Mesodermal cell (in vitro differentiated cells): ENCODE results near the gene RFX4.
A peak's percentile ranks its signal among the peaks of the same experiment; 100 is the strongest.
"Not testable (repeated sequence)": the region's sequence is repeated elsewhere in the genome, so short reads cannot be mapped to it uniquely, and the experiment has no call there.

ENCODE experiments used
- H3K27ac ChIP-seq: 2 replicates; pipeline ENCODE4 v1.7.0; 2013; ENCODE audit warnings: mild to moderate bottlenecking, low read depth, low read length, moderate library complexity; ENCODE audit not compliant: severe bottlenecking
- H3K36me3 ChIP-seq: 2 replicates; pipeline ENCODE4 v1.7.1; 2013; ENCODE audit warnings: mild to moderate bottlenecking, low read length, moderate library complexity; ENCODE audit not compliant: control insufficient read depth, insufficient read depth
- H3K4me1 ChIP-seq: one replicate; pipeline ENCODE4 v1.7.1; 2013; ENCODE audit warnings: mild to moderate bottlenecking, low read length; ENCODE audit not compliant: insufficient read depth, control insufficient read depth, poor library complexity, severe bottlenecking
- H3K4me3 ChIP-seq: 2 replicates; pipeline ENCODE4 v1.7.0; 2013; ENCODE audit warnings: low read length, control low read depth, mild to moderate bottlenecking; ENCODE audit not compliant: insufficient read depth, poor library complexity, severe bottlenecking; ENCODE audit errors: extremely low read depth
- H3K9me3 ChIP-seq: 2 replicates; pipeline ENCODE4 v1.7.1; 2013; ENCODE audit warnings: mild to moderate bottlenecking, low read length, moderate library complexity; ENCODE audit not compliant: control insufficient read depth
- WGBS, 2 experiments: methylation state at CpG; one replicate each; pipeline ENCODE4 v1.1.5; 2013; ENCODE audit warnings: missing lambda C conversion rate in 2 of 2; ENCODE audit not compliant: insufficient coverage in 2 of 2; 5-methylcytosine and 5-hydroxymethylcytosine counted together

The RFX4 gene

GRCh38 chr12:106726603-106727202 lies 143.9 kb downstream of the RFX4 start:
- WGBS, 2 experiments = 92 to 100% methylated on average over 3 of the region's 5 CpGs
- not testable (repeated sequence) for H3K4me1 ChIP-seq, H3K27ac ChIP-seq, H3K9me3 ChIP-seq, H3K4me3 ChIP-seq, H3K36me3 ChIP-seq

DNA sequence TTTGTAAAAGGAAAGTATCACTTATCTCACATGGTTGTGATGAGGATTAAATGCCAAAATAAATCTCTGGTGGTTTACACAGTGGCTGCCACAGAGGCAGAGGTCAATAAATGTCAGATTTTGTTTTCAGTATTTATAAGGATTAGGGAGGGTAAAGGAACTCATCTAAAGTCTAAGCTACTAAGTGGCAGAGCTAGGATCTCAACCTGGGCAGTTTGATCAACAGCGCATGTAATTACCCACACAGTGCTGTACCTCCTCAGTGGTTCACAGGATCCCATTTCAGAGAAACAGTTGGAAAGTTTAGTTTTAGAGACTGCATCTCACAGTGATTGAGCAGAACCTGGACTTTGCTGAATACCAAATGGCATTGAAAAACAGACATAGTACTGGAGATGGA lies 146.8 kb downstream of the RFX4 start:
- Histone ChIP-seq H3K27ac (no peak overlapping the region), H3K4me1 (no peaks in the 10 kb centered on the region), H3K9me3 (no peaks in the 10 kb centered on the region), H3K36me3 (no peaks in the 10 kb centered on the region), H3K4me3 (no peak overlapping the region)
- WGBS, 2 experiments = 86 to 89% methylated on average over 1 of the region's 1 CpG

DNA sequence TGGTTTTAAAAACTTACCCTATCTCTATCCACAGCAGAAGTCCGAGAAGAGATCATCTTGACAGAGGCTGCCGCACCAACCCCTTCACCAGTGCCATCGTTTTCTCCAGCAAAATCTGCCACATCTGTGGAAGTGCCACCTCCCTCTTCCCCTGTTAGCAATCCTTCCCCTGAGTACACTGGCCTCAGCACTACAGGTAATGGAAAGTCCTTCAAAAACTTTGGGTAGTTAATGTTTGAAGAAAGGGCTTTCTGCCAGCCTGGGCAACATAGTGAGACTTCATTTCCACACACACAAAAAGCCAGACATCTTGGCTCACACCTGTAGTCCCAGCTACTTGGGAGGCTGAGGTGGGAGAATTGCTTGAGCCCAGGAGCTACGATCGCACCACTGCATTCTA lies 150.1 kb downstream of the RFX4 start:
- H3K36me3 ChIP-seq = no peaks in the 10 kb centered on the region

GRCh38 chr12:106733660-106734059 lies 150.9 kb downstream of the RFX4 start:
- H3K9me3 ChIP-seq = no peaks in the 10 kb centered on the region
- H3K4me1 ChIP-seq = no peaks in the 10 kb centered on the region
- H3K36me3 ChIP-seq = no peaks in the 10 kb centered on the region
- H3K27ac ChIP-seq = no peak overlapping the region
- no peak overlapping the region for H3K4me3 ChIP-seq
- 80% methylated on average over 2 of the region's 4 CpGs; no CpG with 5 or more reads in 1 of the 2 experiments for WGBS, 2 experiments

More for the DNA sequence above, 150.1 kb downstream of the RFX4 start:
- no peaks in the 10 kb centered on the region for H3K9me3 ChIP-seq
- H3K4me3 ChIP-seq = no peak overlapping the region
- H3K4me1 ChIP-seq = no peaks in the 10 kb centered on the region
- WGBS, 2 experiments = 89 to 92% methylated on average over 4 to 5 of the region's 5 CpGs
- H3K27ac ChIP-seq = no peak overlapping the region

GRCh38 chr12:106736051-106736957 lies 153.5 kb downstream of the RFX4 start:
- H3K4me3 ChIP-seq = no peak overlapping the region
- H3K36me3 ChIP-seq = no peaks in the 10 kb centered on the region
- H3K4me1 ChIP-seq = peaks cover 23% of the 10 kb centered on the region
- no peak overlapping the region for H3K27ac ChIP-seq
- WGBS, 2 experiments = 86 to 90% methylated on average over 6 of the region's 9 CpGs
- no peaks in the 10 kb centered on the region for H3K9me3 ChIP-seq

- no peaks in the 10 kb centered on the region for H3K36me3 ChIP-seq
- WGBS, 2 experiments = 100% methylated on average over 1 to 3 of the region's 4 CpGs
- peaks cover 28% of the 10 kb centered on the region for H3K4me1 ChIP-seq
- H3K9me3 ChIP-seq = no peaks in the 10 kb centered on the region
- H3K27ac ChIP-seq = peak overlapping the region; percentile 76
- H3K4me3 ChIP-seq = no peak overlapping the region
Observed at GRCh38 chr12:106739318-106739717, 156.5 kb downstream of the RFX4 start.

- H3K27ac ChIP-seq = peak overlapping the region; percentile 76
- H3K9me3 ChIP-seq = no peaks in the 10 kb centered on the region
- 53 to 61% methylated on average over 5 to 7 of the region's 10 CpGs for WGBS, 2 experiments
- H3K36me3 ChIP-seq = no peaks in the 10 kb centered on the region
- no peak overlapping the region for H3K4me3 ChIP-seq
- H3K4me1 ChIP-seq = peaks cover 28% of the 10 kb centered on the region
Observed at GRCh38 chr12:106739815-106740530, 157.2 kb downstream of the RFX4 start.

- WGBS, 2 experiments = 85 to 93% methylated on average over 4 to 5 of the region's 5 CpGs
- Histone ChIP-seq H3K36me3 (no peaks in the 10 kb centered on the region), H3K9me3 (no peaks in the 10 kb centered on the region), H3K4me1 (peaks cover 28% of the 10 kb centered on the region), H3K4me3 (no peak overlapping the region), H3K27ac (peak overlapping the region; percentile 76)
Observed at GRCh38 chr12:106740818-106741217, 158.0 kb downstream of the RFX4 start.

GRCh38 chr12:106741247-106741646 lies 158.4 kb downstream of the RFX4 start:
- H3K27ac ChIP-seq = peak overlapping the region; percentile 76
- peaks cover 28% of the 10 kb centered on the region for H3K4me1 ChIP-seq
- WGBS, 2 experiments = no CpG with 5 or more reads among the region's 2 CpGs
- no peaks in the 10 kb centered on the region for H3K36me3 ChIP-seq
- no peak overlapping the region for H3K4me3 ChIP-seq
- H3K9me3 ChIP-seq = no peaks in the 10 kb centered on the region

DNA sequence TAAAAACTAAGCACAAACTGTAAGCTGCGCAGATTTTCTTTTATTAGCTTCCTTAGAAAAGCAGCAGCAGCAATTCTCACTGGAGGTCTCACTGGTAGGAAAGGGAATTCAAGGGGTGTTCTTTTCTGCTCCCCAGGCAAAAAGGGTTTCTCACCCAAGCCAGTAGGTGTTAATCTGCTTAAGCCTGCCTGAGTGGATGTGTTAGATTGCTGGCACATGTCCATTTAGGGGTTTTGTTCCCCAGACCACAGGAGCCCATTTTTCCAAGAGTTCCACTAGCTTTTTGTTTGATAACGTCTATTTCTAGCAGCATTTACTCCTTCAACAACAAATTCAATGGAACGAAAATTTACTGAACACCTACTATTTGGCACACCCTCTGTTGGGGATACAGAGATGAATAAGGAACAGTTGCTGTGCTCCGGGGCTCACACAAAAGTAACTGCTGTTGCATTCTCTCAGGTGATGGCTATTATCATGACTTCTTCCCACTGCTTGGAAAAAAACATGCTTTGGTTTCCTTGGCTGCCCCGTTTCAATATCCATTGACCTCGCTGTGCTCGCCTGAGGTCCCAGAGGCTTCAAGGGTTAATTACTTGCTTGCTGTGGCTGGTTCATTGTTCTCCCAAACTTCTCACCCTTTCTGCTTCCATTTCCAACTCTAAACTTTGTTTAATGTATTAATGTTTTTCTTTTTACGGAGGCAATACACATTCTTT lies 160.6 kb downstream of the RFX4 start:
- H3K4me1 ChIP-seq = peaks cover 28% of the 10 kb centered on the region
- H3K27ac ChIP-seq = no peak overlapping the region
- no peak overlapping the region for H3K4me3 ChIP-seq
- H3K36me3 ChIP-seq = no peaks in the 10 kb centered on the region
- 54 to 69% methylated on average over 3 to 6 of the region's 8 CpGs for WGBS, 2 experiments
- no peaks in the 10 kb centered on the region for H3K9me3 ChIP-seq
